ENCODE measurements around the gene NR2F1-AS1. TPM values are rescaled to one million over a fixed set of nuclear protein-coding genes. Genes with fewer than 3 reads are reported as not detected.

The NR2F1-AS1 gene
- polyA plus RNA-seq, 3 donors, result 53.1 to 59.6 (median 54.5) TPM

- DNase-seq (ENCODE audit: extremely low read depth in 1 of 11, low read depth in 9 of 11, low spot score in 4 of 11), result no peak
Measured at GRCh38 chr5:93382188-93382825, 198.7 kb downstream of the NR2F1-AS1 start.

GRCh38 chr5:93381057-93381456, 200.0 kb downstream of the NR2F1-AS1 start:
- DNase-seq (ENCODE audit: extremely low read depth in 1 of 11, low read depth in 9 of 11, low spot score in 4 of 11), result no peak

GRCh38 chr5:93378073-93378472, 202.9 kb downstream of the NR2F1-AS1 start:
- DNase-seq (ENCODE audit: extremely low read depth in 1 of 11, low read depth in 9 of 11, low spot score in 4 of 11), result no peak

- no peak for DNase-seq (ENCODE audit: extremely low read depth in 1 of 11, low read depth in 9 of 11, low spot score in 4 of 11)
Measured at GRCh38 chr5:93371893-93372292, 209.1 kb downstream of the NR2F1-AS1 start.

- DNase-seq (ENCODE audit: extremely low read depth in 1 of 11, low read depth in 9 of 11, low spot score in 4 of 11), result no peak
Measured at GRCh38 chr5:93364378-93364777, 216.6 kb downstream of the NR2F1-AS1 start.

- no peak for DNase-seq (ENCODE audit: extremely low read depth in 1 of 11, low read depth in 9 of 11, low spot score in 4 of 11)
Measured at GRCh38 chr5:93360436-93361088, 220.5 kb downstream of the NR2F1-AS1 start.

- no peak for DNase-seq (ENCODE audit: extremely low read depth in 1 of 11, low read depth in 9 of 11, low spot score in 4 of 11)
Measured at GRCh38 chr5:93359960-93360305, 221.1 kb downstream of the NR2F1-AS1 start.

Other genes with a start within 250 kb of the NR2F1-AS1 start
- 100 to 1,000 TPM; 221 to 328 (median 258) TPM for gene NR2F1, start 2.0 kb upstream of the NR2F1-AS1 start, polyA plus RNA-seq (ENCODE audit: insufficient read length in 3 of 3)
- under 1 TPM; 0.03 to 0.08 (median 0.05) TPM for gene POU5F2, start 160.4 kb upstream of the NR2F1-AS1 start, polyA plus RNA-seq (ENCODE audit: insufficient read length in 3 of 3)